Activated CD4-positive, alpha-beta T cell treated with anti-CD3 and anti-CD28 coated beads, Interleukin-2, amount 50 U/mL, for 1 hour (primary cell): ENCODE data around the gene NXPE3.

Experiments
- DNase-seq: peaks from one replicate; pipeline ENCODE4 v3.0.0-alpha.2; 2020

Gene NXPE3

DNA sequence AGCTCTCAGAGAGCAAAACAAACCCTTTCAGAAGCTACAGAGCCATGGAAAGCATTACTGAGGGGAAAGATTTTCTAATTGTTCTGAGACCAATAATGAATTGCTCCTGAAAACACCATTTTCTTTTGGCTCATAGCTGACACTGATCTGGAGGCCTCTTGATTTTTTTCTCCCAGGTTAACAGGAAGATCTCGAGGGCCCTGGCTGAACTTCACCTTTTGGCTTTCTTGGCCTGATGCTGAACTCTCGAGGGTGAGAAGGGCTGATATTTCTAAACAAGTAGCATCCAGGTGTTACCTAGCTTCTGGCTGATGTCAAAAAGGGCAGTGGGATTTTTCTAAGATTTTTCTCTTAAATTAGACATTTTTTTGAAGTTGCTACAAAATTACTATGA, 50.4 kb downstream of the NXPE3 start:
- no peak for DNase-seq

DNA sequence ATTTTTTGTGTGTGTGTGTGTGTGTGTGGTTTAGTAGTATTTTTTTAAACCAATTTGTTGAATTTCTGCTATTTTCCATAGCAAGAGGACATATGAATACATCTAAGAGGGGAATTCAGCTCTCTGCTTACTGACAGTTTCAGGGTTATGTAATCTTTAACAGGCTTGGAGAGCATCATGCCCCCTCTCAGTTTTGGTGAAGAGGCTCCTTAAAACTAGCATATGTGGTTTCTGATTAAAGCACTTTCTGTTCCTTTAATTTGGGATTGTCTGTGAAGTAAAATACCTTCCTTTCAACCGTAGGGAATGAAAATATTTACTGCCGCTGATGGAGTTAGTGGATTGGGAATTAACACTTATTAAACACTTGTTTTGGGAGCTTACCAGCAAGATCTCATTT, 50.9 kb downstream of the NXPE3 start:
- no peak for DNase-seq

DNA sequence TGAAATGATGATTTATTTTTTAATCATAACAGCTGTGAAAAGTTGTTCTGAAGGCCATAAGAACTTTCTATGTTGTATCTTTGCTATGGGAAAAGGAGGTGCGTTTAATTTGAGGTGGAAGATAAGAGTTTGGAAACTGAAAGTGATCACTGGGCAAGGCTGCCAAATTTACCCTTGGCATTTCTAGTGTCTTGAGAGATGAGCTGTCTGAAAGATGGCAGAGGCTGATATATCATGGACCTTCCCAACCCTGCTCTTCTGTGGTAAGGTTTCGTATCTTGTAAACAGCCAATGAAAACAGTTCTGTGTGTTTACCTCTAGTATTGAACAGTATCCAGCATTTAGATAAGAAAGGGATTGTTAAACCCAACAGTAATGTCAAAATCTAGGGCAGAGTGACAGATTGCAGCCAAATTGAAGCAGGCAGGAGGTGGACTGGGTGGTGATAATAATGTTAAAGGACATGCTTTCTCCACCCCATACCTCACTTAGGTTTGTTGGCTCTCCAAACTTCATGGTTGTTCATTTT, 54.5 kb downstream of the NXPE3 start:
- no peak for DNase-seq

DNA sequence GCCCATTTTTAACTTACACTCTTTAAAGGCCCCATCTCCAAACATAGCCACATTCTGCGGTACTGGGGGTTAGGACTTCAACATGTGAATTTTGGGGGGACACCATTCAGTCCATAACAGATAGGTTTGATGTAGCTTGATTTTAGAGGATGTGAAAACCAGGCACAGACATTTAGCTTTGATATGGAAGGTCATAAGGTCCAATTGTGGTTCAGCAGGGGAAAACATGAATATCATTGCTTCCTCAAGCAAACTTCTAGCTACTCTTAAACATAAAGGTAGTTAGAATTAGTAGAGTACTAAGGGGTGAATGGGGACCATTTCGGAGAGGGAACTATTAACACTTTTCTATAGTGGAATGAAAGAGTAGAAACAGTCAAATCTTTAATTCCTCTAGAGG, 56.7 kb downstream of the NXPE3 start:
- DNase-seq = no peak

DNA sequence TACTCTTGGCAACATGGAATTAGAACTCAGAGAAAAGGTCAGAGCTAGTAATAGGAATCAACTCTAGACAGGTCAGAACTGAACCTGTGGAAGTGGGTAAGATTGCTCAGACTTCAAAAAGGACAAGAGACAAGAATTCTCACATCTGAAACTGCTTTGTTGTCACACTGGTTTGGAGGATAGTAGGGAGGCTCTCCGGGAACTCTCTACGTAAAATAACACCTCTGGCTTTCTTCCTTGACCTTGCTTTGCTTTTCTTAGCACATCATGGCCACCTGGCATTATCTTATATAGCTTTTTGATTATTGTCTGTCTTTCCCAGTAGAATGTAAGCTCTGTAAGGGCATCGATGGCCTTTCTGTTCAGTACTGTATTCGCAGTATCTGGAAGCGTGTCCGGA, 57.1 kb downstream of the NXPE3 start:
- no peak for DNase-seq

DNA sequence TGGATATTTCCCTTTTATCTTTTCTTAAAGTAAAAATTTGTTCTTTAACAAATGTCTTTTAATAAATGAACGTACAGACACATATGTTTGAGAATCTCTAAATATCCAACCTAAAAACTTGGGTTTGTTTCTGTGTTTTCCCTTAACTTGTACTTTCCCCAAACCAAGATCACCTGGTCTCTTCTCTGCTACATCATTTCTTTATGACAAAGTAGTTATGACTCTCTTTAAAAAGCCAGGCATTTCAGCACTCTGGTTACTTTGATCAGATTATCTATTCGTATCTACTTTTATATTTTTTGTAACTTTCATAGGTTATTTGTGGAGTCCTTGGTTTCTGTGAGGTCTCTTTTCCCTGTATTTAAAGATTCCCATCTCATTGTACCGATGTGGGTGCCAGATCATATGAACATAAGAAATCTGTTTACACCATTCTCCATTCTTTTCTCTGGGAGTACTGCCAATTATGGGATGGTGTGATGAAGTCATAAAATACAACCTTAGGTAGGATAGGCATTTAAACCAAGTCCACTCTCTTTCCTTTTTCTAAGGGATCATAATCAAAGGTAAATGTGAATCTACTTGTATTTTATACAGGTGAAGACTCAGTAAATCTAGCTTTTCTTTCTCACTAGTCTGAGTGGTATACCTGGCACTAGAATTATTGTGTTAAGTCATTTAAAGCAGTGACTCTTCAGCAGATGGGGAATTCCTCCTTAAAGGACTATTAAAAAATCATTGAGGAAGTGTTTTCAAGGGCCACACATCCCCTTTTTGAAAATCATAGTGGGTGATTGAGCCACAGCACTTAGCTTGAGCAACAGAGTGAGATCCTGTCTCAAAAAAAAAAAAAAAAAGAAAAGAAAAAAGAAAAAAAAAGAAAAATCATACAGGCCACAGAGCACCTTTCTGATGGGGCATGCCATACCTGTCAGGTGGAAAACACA, 57.9 kb downstream of the NXPE3 start:
- no peak for DNase-seq

DNA sequence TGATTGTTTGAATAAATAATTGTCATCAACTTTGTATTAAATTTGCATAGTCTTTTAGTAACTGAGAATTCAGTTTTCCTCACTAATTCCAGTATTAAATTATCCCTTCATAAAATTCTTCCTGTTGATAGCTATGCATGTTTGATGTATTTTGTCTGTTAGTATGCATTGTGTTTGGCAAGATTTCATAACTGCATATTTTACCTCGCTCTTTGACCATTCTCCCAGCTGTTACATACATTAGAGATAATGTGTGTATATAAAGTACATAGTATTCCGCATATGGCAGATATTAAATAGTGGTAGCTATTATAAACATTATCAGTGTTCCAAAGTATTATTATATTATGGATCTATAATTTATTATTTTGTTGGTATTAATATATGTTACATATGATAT, 59.7 kb downstream of the NXPE3 start:
- DNase-seq = no peak

DNA sequence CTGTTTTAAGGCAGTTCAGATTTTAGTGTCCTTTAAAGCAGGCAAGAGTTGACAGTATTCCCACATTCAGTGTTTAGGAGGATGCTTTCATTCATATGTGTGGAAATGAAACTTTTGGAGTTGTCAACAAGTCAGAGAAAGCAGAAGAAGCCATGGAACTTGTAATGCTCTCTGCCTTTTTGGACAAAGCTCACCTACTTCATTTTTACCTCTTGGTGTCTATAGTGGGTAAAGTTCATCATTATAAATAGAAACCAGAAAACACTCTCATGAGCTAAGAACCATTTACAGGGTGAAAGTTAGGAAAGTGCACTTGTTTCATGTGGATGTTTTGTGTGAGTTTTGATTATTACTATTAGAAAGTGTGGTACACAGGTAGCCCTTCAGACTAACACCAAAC, 61.1 kb downstream of the NXPE3 start:
- DNase-seq = no peak

DNA sequence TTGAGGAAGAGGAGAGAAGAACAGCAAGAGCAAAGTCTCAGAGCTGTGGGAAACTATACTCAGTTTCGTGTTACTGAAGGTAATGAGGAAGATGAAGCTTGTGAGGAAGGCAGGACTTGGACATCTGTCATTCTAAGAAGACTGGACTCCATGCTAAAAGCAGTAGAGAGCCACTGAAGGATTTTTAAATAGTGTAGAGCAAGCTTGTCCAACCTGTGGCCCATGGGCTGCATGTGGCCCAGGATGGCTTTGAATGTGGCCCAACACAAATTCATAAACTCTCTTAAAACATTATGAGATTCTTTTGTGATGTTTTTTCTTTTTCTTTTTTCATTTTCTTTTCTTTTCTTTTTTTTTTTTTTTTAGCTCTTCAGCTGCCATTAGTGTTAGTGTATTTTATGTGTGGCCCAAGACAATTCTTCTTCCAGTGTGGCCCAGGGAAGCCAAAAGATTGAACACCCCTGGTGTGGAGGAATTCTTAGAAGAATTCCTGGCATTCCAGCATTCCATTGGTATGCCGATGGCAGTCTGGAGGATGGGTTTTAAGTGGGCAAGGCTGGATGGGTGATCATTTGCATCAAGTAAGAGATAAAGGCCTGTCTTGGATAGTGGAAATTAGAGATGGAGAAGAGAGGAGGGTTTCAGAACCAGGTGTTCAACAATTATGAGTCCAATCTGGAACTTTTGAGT, 63.4 kb downstream of the NXPE3 start:
- DNase-seq = no peak

DNA sequence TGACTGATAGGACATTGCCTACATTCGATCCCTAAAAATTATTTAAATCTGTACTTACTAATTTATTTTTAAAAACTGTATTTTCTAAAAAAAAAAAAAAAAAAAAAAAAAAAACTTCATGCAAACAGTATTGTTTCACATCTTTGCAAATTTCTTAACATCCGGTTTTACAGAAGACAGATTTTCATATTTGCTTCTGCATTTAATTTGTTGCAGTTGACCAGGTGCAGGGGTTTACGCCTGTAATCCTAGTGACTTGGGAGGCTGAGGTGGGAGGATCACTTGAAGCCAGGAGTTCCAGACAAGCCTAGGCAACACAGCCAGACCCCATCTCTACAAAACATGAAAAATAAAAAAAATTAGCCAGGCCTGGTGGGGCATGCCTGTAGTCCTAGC, 63.9 kb downstream of the NXPE3 start:
- no peak for DNase-seq

DNA sequence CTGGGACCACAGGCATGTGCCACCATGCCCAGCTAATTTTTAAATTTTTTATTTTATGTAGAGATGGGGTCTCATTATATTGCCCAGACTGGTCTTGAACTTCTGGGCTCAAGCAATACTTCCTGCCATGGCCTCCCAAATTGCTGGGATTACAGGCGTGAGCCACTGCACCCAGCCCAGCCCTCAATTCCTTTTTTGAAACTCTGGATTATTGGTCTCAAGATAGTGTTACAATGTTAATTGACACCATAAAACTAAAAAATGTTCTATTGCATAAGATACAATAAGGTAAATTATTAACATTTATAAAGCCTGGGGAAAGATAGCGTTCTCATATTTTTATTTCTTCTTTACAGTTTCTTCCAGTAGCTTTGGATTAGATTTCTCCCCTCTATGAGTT, 66.4 kb downstream of the NXPE3 start:
- DNase-seq = no peak

DNA sequence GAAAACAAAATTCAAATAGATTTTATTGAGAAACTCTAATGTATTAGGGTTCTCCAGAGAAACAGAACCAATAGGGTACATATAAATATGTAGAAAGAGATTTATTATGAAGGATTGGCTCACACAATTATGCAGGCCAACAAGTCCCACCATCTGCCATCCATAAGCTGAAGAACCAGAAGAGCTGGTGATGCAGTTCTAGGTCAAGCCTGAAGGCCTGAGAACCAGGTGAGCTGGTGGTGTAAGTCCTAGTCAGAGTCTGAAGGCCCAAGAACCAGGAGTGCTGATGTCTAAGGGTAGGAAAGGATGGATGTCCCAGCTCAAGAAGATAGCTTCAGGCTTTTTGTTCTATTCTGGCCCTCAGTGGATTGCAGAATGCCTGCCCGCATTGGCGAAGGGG, 67.7 kb downstream of the NXPE3 start:
- no peak for DNase-seq

DNA sequence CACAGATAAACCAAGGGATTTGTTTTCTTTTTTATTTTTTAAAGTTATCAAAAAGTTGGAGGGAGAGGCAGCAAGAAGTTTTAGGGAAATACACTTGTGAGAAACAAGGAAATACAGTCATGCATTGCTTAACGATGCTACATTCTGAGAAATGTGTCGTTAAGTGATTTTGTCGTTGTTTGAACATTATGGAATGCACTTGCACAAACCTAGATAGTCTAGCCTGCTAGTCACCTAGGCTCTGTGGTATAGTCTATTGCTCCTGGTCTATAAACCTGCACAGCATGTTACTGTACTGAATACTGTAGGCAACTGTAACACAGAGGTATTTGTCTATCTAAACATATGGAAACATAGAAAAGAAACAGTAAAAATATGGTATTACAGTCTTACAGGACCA, 68.3 kb downstream of the NXPE3 start:
- DNase-seq = no peak

DNA sequence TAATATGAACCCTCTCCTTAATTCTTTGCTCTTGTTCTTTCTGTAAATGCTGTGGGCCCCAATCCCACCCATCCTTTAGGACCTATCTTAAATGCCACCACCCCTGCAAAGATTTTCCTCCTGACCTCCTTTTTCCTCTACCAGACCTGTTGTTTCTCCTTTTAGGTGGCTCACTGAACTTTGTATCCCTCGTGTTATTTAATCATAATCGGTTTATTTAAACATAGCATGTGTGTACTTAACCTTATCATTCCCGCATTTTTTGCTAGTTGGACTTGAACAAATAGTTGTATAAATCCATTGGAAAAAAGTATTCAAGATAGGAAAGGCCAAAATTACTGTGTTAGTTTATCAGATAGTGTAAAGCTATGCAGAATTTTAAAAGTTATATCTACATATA, 69.3 kb downstream of the NXPE3 start:
- DNase-seq = no peak

DNA sequence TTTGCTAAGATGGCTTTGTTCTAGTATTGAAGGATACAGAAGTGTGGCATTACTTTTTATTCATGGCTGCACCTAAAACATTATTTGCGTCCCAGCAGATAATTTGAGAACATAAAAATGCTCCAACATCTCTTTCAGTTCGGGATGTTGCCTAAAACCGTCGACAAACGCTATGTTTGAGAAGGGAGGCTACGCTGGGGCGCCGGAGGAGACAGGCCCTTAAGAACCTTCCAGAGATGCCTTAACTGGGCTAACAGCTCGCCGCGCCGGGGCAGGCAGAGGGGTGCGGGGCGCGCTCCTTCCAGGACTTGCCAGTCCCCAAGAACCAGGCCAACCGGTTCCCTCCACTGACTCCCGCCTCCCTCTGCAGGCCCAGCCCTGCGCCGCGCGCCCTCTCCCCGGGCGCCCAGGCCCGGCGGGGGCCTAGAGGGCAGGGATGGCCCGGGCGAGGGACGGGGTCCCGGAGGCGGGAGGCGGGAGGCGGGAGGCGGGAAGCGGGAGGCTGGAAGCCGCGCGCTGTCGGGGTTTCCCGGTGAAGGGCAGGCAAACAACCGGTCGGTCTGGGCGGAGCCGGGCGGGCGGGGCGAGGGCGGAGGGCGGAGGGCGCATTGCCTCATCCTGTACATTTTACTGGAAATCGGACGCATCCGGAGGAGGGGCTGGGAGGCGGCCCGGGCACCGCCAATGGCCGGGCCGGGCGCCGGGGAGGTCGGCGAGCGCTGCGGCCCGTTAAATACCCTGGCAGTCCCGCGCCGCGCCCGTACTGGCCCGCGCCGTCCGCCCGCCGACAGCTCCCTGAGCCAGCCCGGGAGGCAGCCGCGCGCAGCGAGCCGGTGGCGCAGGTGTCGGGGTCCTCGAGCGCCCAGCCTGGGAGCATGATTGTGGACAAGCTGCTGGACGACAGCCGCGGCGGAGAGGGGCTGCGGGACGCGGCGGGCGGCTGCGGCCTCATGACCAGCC, 70.0 kb downstream of the NXPE3 start, which contains the start of gene NFKBIZ:
NFKBIZ (plus strand) TSS at position 761 of the 960 bp plus-strand sequence; CDS start at position 876, 115 bp downstream.
- peak; percentile 91 for DNase-seq

DNA sequence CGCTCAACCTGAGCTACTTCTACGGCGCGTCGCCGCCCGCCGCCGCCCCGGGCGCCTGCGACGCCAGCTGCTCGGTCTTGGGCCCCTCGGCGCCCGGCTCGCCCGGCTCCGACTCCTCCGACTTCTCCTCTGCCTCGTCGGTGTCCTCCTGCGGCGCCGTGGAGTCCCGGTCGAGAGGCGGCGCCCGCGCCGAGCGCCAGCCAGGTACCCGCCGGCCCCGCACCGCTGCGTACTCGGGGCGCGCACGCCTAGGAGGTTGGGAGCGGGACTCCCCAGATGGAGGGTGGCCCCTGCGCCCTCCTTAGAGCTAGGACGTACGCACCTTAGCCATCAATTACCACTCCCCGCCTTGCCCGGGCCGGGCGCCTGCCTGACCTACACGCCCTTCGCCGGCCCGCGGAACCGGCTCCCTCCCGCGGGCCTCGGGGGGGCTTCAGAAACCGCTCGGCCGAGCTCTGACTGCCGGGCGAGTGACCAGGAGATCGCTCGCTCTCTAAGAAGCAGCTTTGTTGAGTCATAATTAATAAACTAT, 70.8 kb downstream of the NXPE3 start:
- DNase-seq = peak; percentile 55

DNA sequence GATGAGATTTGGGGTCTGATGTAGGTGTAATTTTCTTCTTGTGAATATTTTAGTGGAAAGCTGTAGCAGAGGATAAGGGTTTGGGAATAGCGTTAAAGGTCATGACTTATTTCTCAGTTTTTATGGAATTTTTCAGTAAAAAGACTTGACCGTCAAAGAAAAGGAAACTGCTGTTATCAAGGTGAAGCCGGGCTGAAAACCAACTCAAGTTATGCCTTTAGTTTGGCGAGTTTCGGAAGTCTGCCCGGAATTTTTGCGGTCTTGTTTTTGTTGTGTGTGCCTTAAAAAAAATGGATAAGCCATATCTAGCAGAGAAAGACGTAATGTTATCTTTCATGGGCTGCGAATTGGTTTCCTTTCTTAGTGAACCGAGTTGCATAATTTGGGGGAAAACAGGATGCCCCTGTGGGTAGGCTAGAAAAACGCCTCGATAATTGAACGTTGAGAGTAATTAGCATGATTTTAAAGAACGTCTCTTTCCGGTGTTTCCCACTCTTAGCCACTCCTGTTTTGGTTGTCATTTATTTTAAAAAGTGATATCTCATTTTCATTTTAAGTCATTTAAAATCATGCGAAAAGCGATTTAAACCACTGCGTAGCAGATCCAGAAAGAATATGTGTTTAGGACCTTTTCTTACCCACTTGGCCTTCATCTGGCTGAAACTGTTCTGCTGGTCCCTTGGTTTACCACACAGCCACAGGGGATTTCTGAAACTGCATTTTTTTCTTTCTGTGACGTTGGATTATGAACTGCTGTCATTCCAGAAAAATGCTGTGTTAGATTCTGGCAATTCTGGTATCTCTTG, 71.4 kb downstream of the NXPE3 start:
- DNase-seq = peak; percentile 26

DNA sequence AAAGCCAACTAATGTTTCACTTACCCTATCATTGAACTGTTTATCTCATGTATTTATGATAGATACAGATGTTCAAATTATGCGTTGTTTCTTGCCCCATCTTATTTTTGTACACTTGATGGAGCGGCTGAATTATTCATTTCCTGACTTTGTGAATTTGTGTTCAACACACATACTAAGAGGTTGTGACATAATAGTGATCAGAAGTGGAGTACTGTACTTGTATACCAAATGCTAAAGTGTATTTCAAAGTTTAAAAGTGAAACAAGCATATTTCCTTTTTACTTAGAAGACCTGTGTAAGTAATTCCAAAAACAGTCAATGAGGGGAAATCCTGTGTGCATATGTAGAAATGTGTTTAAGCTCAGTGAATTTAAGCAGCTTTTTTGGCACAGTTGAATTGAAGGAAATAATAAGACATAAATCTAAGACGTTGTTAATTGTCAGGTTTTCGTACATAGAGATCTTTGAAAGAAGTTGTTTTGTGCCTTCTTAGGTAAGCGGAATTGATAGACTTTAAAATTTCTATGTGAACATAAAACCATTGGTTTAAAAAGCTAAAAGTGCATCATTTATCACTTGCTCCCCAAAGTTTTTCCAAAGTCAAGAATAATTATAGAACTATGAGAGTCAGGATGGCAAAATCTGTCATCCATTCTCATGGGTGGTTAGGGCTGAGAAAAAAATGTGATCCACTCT, 72.2 kb downstream of the NXPE3 start:
- no peak for DNase-seq

DNA sequence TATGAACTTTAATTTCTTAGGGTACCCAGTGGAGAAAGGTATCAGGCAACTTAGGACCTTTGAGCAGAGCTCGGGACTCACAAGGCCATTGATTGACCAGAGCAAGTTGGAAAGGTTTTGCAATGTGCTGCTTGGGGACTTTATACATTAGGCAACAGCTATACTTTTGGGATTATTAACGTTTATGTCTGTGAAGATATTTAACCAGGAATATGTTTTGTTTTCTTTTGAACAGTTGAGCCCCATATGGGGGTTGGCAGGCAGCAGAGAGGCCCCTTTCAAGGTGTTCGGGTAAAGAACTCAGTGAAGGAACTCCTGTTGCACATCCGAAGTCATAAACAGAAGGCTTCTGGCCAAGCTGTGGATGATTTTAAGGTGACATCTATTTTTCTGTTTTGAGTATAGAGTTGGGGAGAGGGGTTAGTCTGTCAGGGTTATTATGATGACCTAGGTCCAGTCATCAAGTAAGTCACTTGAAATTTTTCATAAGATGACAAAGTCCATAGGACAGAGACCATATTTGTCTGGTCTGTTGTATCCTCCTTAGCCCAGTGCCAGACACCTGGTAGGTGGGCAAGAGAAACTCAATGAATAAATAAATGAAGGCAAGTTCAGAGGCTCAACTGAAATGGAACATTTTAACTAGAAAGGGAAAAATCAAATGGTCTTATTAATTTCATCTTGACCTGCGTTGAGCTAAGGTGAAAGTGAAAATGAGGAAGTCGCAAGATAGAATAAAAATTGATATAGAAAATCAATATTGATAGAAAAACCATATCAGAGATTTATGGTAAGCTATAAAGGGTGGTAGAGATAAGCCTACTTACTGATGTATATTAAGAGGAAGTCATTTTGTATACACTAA, 73.1 kb downstream of the NXPE3 start:
- no peak for DNase-seq
